Stimulated activated CD4-positive, alpha-beta T cell treated with anti-CD3 and anti-CD28 coated beads, Interleukin-2, amount 100 ng/mL, for 4 hours (primary cell): Measurements from ENCODE around the gene IDH3G.

Experiments
- DNase-seq: peaks from one replicate; pipeline ENCODE4 v3.0.0-alpha.2; 2020; ENCODE audit warnings: low read depth

Gene IDH3G

DNA sequence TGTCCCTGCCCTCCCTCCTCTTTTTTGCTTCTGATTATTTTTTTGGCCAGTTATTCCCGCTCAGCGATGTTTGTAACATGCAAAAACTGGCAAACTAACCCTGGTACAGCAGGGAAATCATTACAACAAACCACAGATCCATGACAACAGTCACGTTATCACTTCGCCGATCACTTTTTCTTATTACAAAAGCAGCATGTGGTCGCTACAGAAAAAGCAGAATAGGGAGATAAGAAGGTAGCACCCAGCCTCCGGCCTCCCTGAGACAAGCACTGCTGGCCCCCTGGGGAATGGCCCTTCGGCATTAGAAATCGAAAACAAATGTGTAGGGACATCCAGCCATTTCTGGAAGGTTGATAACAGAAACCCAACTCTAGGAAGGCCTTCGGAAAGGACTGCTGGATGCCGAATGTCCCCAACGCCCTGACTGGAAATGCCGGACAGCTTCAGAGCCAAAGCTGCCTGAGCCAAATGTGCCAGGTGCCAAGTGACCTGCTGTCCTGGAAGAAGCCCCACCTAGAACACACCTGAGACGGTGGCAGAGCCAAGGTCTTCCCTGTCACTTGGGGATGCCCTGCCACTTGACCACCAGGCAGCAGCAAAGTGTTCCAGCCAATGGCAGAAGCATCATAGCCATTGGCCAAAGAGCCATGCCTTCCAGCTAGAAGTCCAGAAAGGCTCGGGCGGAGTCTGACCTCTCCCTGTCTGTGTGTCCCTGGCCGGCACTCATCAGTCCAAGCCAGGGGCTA lies 2.9 kb downstream of the IDH3G start:
- no peak for DNase-seq

DNA sequence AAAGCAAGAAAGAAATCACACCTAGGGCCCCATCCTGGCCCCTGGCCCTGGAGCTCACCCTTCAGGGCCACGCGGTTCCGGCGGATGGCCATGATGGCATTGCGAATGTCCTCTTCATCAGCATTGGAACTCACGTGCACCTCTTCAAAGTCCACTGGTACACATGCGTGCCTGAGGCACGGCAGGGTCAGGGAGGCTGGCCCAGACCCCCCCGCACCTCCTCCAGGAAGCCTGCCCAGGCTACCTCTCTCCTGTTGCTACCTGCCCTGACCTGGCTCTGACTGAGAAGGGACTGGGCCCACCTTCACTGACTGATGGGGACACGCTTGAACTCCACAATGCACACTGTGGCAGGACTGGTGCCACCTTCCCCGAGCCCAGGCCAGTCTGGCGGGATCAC lies 4.5 kb downstream of the IDH3G start:
- no peak for DNase-seq

DNA sequence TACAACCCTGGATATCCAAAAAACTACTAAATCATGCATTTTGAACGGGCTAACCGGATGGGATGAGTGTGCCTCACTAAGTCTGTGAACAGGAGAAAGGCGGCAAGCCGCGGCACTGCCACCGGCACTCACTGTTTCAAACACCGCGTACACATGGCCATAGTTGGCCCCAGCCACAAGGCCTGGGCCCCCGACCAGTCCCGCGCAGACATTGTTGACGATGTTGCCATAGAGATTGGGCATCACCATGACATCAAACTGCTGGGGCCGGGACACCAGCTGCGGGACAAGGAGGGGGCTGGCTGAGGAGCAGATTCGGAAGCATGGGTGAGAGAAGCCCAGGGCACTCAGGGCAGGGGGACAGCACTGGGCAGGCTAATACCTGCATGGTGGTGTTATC lies 7.5 kb downstream of the IDH3G start:
- no peak for DNase-seq

DNA sequence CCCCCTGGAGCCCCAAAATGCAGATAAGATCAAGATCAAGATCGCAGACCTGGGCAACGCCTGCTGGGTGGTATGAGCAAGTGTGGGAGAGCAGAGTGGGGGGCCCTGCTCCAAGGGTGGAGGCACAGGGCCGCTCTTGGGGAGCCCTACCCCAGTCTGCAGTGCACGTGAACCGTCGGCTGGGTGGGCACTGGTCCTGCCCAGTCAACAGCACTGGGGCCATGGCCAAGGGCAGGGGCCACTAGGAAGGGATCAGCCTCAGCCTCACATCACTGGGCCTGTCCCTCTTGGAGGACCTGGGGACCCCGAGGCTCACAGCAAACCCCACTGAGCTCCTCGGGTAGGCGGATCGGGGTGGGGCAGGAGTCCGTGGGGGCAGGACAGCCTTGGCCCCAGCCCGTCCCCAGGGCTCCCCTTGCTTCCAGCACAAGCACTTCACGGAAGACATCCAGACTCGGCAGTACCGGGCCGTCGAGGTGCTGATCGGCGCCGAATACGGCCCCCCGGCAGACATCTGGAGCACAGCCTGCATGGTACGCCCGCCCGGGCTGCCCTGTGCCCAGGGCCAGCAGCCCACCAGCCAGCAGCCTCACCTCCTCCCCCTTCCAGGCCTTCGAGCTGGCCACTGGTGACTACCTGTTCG lies 9.7 kb downstream of the IDH3G start:
- DNase-seq, result no peak

DNA sequence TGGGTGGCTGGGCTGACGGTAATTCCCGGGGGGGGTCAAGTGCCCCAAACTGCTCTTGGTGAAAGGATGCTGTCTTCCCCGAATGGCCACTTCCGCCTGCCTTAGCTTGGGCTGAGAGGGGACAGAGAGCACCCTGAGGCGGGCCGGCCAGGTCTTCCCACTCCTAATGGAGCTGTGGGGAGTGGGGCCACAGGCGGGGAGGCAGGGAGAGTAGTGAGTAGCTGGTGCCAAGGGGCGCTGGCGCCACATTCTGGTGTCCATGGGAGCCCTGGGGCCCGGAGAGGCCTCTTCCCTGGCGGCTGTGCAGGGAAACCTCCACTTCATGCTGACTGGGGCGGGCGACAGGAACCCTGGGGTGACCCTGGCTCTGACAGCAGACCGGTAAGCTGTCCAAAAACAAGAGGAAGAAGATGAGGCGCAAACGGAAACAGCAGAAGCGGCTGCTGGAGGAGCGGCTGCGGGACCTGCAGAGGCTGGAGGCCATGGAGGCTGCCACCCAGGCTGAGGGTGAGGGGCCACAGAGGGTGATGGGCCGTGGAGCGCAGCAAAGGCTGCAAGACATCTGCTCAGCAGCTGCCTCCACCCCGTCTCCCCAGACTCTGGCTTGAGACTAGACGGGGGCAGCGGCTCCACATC lies 10.7 kb downstream of the IDH3G start:
- no peak for DNase-seq

DNA sequence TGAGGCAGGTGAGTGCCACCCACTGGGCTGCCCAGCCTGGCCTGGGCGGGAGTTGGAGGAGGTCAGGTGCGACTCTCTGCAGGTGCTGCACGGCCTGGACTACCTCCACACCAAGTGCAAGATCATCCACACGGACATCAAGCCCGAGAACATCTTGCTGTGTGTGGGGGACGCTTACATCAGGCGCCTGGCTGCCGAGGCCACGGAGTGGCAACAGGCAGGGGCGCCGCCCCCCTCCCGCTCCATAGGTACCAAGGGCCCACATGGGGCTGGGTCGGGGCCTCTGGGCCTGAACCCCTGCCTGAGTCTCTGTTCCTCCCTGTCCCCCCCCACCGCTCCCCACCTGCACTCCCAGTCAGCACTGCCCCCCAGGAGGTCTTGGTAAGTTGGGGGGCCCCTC lies 11.3 kb downstream of the IDH3G start:
- no peak for DNase-seq

DNA sequence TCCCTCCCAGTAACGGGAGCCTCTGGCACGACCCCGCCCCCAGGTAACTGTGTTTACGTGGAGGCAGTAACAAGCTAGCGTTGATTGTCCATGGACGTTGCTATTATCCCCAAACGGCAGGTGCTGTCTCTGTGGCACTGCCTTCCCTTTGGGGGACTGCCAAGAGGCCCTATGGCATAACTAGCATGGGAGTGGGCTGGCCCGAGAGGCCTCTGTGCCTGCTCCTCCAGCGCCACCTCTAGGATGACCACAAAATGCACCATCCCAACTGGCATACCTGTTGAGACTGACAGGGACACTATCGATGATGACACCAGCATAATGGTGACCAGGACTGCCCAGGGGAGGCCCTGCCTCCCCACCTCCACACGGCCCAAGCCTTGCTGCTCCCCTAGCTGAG lies 11.9 kb downstream of the IDH3G start:
- no peak for DNase-seq

DNA sequence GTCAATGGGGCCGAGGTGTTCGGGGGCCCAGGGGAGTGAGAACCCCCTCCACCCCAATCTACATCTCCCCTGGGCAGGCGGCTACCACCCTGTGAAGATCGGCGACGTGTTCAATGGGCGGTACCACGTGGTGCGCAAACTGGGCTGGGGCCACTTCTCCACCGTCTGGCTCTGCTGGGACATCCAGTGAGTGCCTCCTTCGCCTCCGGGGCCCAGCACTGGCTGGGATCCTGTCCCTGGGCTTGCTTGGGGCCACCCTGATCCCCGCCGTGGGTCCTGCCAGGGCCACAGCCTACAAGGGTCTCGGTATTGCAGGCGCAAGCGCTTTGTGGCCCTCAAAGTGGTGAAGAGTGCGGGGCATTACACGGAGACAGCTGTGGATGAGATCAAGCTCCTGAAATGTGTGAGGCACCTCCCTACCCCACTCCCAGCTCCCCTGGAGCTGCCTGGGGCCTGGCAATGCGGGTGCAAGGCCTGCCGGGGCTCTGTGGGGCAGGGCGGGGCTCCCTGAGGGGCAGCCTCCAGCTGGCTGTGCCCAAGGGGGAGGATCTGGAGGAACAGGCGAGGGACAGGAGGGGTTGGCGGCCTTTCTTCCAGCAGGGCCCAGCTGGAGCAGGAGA lies 12.6 kb downstream of the IDH3G start:
- DNase-seq, result no peak

DNA sequence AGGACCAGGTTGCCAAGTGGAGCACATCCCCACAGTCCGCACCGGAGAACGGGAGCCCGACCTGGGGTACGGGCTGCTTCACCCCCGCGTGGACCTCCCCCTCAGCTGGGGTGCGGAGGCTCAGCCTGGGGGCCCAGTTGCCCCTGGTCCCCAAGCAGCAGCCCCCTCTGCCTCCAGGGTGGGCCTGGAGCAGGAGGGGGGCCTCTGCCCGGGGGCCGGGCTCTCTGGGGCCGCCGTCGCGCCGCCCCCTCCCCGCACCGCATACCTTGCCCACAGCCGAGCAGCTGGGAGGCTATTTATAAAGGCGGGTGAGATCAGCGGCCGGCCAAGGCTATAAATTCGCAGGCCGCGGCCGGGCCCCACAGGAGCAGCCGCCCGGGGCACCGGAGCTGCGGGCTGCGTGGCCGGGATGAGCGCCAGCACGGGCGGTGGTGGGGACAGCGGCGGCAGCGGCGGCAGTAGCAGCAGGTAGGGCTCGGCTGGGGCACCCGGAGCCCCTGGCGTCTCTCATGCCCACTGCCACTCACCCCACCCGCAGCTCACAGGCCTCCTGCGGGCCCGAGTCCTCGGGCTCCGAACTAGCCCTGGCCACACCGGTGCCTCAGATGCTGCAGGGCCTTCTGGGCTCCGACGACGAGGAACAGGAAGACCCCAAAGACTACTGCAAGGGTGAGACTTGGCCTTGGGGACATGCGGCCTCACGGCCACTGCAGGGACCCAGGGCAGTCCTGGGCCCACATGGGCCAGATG lies 13.3 kb downstream of the IDH3G start, which contains the start of gene SRPK3:
Gene SRPK3, plus strand, starts transcription at position 364 of the 750 bp plus-strand sequence. Its CDS starts 46 bp downstream, at position 410.
- no peak for DNase-seq

DNA sequence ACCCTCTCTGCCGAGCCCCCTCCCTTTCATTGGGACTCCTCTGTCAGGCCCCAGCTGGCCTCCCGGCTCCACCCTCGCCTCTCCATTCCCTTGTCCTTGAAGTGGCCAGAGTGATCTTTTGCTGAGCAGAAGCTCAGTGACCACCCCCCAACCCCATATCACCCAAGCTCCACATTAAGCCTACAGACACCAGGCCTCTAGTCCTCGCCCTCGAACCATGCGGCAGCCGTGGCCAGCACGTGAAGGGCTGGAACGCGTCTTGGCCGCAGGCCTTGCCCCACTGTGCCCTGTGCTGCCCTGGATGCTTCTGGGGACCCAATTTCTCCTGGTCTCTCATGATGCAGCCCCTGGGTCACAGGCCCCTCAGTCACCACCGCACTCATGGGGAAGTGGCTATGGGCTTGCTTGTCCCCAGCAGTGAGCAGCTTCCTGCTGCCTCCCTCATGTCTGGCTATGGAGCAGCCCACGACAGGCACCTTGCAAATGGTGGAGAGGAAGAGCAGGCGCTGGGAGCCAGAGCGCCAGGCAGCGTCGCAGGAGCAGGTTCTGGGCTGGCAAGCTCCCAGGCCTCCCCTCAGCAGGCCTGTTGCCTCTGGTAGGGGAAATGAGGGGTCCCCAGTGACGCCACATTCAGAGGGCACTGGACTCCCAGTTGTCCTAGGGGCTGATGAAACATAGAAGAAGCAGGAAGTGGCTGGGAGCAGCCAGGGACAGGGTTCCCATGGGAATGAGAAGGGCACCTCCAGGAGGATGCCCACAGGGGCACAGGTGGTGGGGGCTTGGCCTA lies 14.1 kb downstream of the IDH3G start:
- DNase-seq, result no peak

DNA sequence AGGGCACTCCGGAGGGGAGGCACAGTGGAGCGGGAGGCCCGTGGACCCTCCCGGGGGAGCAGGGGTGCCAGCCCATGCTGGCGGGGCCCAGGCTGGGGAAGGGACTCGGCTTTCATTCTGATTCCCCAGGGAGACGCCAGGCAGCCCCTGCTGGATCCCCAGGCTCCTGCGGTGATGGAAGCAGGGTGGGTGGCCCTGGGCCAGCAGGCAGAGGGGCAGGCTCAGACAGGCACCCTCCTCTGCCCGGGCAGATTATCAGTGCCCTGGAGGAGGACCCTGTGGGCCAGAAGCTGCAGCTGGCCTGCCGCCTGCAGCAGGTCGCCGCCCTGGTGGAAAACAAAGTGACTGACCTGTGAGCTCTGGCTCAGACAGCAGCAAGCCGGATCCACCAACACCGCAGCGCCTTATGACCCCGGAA lies 15.5 kb downstream of the IDH3G start:
- DNase-seq, result no peak

DNA sequence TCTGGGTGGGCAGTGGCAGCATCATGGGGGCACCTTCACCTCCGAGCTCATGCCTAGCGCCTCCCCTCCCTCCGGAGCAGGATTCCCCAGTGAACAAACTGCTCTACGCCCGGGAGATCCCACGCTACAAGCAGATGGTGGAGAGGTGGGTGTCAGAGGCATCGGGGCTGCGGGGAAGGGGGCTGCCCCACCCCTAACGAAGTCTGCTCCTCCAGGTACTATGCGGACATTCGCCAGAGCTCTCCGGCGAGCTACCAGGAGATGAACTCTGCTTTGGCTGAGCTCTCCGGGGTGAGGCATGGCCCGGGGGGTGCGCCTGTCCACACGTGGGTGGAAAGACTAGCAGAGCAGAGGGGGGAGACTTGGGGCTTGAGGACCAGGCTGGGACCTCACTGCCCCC lies 16.0 kb downstream of the IDH3G start:
- no peak for DNase-seq

DNA sequence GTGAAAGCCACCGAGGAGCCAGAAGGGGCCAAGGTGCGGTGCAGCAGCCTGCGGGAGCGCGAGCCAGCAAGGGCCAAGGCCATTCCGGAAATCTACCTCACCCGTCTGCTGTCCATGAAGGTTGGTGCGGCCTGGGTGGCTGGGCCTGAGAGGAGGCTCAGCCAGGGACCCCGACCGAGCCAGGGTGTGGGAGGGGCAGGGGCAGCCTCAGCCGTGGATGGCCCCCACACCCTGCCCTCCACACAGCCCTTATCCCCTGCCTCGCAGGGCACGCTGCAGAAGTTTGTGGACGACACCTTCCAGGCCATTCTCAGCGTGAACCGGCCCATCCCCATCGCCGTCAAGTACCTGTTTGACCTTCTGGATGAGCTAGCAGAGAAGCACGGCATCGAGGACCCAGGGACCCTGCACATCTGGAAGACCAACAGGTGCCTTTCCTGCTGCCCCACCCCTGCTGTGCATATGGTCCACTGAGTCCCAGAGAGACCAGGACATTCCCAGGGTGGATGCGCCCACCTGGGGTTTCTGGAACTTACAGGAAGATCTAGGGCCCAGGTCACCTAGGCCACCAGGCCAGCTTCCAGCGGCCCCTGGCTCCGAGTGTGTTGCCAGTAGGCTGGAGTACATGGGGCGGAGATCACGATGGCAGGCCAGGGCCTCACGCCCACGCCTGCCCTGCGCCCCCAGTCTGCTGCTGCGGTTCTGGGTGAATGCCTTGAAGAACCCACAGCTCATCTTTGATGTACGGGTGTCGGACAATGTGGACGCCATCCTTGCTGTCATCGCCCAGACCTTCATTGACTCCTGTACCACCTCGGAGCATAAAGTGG lies 16.7 kb downstream of the IDH3G start:
- DNase-seq, result no peak

DNA sequence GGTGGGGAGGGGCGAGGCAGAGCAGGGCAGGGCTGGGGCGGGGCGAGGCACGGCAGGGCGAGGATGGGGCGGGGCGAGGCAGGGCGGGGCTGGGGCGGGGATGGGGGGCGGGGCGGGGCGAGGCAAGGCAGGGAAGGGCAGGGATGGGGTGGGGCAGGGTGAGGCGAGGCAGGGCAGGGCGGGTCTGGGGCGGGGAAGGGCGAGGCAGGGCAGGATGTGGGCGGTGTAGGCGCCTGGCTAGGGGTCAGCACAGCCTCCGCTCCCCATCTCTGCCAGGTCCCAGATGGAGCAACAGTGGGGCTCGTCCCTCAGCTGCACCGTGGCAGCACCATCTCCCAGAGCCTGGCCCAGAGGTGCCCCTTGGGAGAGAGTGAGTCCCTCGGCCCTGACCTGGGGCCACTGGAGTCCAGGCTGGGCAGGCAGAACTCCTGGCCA lies 17.5 kb downstream of the IDH3G start:
- no peak for DNase-seq

DNA sequence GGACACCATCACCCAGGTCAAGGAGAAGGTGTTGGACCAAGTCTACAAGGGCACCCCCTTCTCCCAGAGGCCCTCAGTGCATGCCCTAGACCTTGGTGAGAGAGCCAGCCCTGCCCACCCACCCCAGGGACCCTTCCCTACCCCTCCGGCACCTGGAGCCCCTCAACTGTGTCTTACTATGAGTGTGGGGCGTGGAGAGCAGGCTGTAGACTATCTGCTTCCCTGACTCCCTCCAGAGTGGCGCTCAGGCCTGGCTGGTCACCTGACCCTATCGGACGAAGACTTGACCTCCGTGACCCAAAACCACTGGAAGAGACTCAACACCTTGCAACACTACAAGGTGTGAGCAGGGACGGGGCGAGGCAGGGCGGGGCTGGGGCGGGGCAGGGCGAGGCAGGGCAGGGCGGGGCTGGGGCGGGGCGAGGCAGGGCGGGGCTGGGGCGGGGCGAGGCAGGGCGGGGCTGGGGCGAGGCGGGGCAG lies 18.0 kb downstream of the IDH3G start:
- DNase-seq, result no peak

DNA sequence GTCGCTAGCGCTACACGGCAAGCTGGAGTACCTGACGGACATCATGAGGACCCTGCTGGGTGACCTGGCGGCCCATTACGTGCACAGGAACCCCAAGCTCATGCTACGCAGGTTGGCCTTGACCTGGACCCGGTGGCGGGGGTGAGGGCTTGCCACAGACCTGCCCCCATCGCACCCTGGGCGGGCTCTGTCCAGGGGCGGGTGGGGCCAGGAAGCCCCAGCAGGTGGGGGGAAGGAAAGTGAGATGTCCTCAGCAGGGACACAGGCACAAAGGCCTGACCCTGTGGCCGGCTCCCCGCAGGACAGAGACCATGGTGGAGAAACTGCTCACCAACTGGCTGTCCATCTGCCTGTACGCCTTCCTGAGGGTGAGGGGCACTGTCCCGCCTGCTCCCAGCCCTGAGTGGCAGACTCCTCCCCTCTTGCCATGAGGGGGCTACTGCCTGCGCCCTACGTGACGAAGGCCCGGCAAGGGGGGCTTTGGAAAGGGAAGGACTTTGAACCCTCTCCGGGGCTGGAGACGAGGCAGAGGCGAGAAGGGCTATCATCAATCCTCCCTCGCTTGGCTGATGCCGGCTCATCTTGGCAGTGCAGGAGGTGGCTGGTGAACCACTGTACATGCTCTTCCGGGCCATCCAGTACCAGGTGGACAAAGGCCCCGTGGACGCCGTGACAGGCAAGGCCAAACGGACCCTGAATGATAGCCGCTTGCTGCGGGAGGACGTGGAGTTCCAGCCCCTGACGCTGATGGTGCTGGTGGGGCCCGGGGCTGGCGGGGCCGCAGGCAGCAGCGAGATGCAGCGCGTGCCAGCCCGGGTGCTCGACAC lies 18.7 kb downstream of the IDH3G start:
- DNase-seq, result no peak

DNA sequence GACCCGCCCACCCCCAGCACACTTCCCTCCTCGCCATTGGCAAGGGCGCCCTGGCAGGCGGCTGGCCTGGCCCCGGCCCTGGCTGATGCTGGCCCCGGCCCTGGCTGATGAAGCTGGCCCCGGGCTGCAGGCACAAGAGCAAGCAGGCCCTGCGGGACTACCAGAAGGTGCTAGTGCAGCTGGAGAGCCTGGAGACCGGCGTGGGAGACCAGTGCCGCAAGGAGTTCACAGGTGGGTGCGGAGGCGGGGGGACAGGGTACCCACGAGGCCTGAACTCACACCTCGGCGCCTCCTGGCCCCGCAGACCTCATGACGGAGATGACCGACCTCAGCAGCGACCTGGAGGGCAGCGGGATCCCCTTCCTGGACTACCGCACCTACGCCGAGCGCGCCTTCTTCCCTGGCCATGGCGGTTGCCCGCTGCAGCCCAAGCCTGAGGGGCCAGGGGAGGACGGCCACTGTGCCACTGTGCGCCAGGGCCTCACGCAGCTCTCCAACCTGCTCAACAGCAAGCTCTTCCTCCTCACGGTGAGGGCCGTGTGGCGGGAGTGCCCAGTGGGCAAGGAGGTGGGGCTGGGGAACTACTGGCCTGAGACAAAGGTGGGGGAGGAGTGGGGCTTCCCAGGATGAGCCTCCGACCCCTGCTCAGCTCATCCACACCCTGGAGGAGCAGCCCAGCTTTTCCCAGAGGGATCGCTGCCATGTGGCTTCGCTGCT lies 19.4 kb downstream of the IDH3G start:
- DNase-seq, result no peak

DNA sequence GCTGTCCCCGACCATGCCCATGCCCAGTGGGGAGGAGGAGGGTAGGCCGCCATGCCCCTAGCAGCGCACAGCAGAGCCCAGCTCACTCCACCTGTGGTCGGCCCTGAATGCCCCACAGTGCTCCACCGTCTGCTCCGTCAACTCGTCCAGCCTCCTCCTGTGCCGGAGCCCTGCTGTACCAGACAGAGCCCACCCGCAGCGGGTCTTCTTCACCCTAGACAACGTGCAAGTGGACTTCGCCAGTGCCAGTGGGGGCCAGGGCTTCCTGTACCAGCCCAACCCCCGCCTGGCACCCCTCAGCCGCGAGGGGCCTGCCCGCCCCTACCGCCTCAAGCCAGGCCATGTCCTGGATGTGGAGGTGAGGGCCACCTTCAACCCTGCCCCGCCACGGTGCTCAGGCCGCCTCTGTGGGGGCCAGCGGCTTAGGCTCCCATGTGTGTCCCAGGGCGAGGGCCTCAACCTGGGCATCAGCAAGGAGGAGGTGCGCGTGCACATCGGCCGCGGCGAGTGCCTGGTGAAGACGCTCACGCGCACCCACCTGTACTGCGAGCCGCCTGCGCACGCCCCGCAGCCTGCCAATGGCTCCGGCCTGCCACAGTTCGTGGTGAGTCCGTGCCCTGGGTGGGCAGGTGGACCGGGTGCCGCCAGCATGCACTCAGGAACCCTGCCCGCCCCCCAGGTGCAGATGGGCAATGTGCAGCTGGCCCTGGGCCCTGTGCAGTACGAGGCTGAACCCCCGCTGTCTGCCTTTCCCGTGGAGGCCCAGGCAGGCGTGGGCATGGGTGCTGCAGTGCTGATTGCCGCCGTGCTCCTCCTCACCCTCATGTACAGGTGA lies 20.2 kb downstream of the IDH3G start:
- no peak for DNase-seq
